KOPT-K1 (cell line): ENCODE measurements around the gene ADCK1.
"Not testable (repeated sequence)": the region's sequence is repeated elsewhere in the genome, so short reads cannot be mapped to it uniquely, and the experiment has no call there.

Experiments
- H3K27ac ChIP-seq: fragments of 200-600 bp; sonication (generic); 2 replicates; pipeline ENCODE4 v1.5.1; 2016; ENCODE audit warnings: antibody characterized with exemption, mild to moderate bottlenecking, low read depth, low read length; ENCODE audit not compliant: poor library complexity, severe bottlenecking
- H3K36me3 ChIP-seq: fragments of 200-600 bp; sonication (generic); 2 replicates; pipeline ENCODE4 v1.5.1; 2017; ENCODE audit warnings: antibody characterized with exemption, mild to moderate bottlenecking, low read length, moderate library complexity; ENCODE audit not compliant: insufficient read depth
- H3K9me3 ChIP-seq: fragments of 200-600 bp; sonication (generic); 2 replicates; pipeline ENCODE4 v1.5.1; 2017; ENCODE audit warnings: antibody characterized with exemption, low read length, mild to moderate bottlenecking; ENCODE audit not compliant: insufficient read depth, poor library complexity, severe bottlenecking

The ADCK1 gene

GRCh38 chr14:77915390-77915789 lies 115.5 kb downstream of the ADCK1 start:
- H3K9me3 ChIP-seq, H3K27ac ChIP-seq, H3K36me3 ChIP-seq: not testable (repeated sequence)

GRCh38 chr14:77917491-77918201 lies 117.7 kb downstream of the ADCK1 start:
- Histone ChIP-seq H3K27ac (no peak overlapping the region), H3K36me3 (no peaks in the 10 kb centered on the region), H3K9me3 (no peaks in the 10 kb centered on the region)

- no peaks in the 10 kb centered on the region for H3K9me3 ChIP-seq
- H3K36me3 ChIP-seq, result no peaks in the 10 kb centered on the region
- no peak overlapping the region for H3K27ac ChIP-seq
Observed at GRCh38 chr14:77918448-77918847, 118.5 kb downstream of the ADCK1 start.

- H3K36me3 ChIP-seq, result no peaks in the 10 kb centered on the region
Observed at GRCh38 chr14:77920312-77920711, 120.4 kb downstream of the ADCK1 start.

GRCh38 chr14:77921818-77922217 lies 121.9 kb downstream of the ADCK1 start:
- no peaks in the 10 kb centered on the region for H3K36me3 ChIP-seq
- no peaks in the 10 kb centered on the region for H3K9me3 ChIP-seq
- no peak overlapping the region for H3K27ac ChIP-seq

More at GRCh38 chr14:77920312-77920711, 120.4 kb downstream of the ADCK1 start:
- Histone ChIP-seq H3K9me3 (no peaks in the 10 kb centered on the region), H3K27ac (no peak overlapping the region)

- Histone ChIP-seq H3K27ac (no peak overlapping the region), H3K36me3 (no peaks in the 10 kb centered on the region), H3K9me3 (no peaks in the 10 kb centered on the region)
Observed at GRCh38 chr14:77923131-77923936, 123.4 kb downstream of the ADCK1 start.

GRCh38 chr14:77924141-77924948 lies 124.4 kb downstream of the ADCK1 start:
- Histone ChIP-seq H3K9me3 (no peaks in the 10 kb centered on the region), H3K27ac (no peak overlapping the region), H3K36me3 (no peaks in the 10 kb centered on the region)

- H3K27ac ChIP-seq, result no peak overlapping the region
- H3K9me3 ChIP-seq, result no peaks in the 10 kb centered on the region
- H3K36me3 ChIP-seq, result no peaks in the 10 kb centered on the region
Observed at GRCh38 chr14:77926942-77927341, 127.0 kb downstream of the ADCK1 start.

GRCh38 chr14:77931441-77931840 lies 131.5 kb downstream of the ADCK1 start:
- Histone ChIP-seq H3K27ac (no peak overlapping the region), H3K9me3 (peaks cover 23% of the 10 kb centered on the region)

GRCh38 chr14:77936138-77936639 lies 136.3 kb downstream of the ADCK1 start:
- H3K27ac ChIP-seq, result no peak overlapping the region
- peaks cover 5% of the 10 kb centered on the region; the same call in 1 of the 2 replicates for H3K36me3 ChIP-seq
- peaks cover 26% of the 10 kb centered on the region for H3K9me3 ChIP-seq

More at GRCh38 chr14:77931441-77931840, 131.5 kb downstream of the ADCK1 start:
- H3K36me3 ChIP-seq, result peaks cover 5% of the 10 kb centered on the region; the same call in 1 of the 2 replicates

- H3K36me3 ChIP-seq, result no peaks in the 10 kb centered on the region
- peaks cover 18% of the 10 kb centered on the region for H3K9me3 ChIP-seq
Observed at GRCh38 chr14:77947372-77947771, 147.5 kb downstream of the ADCK1 start.

GRCh38 chr14:77950371-77951063 lies 150.6 kb downstream of the ADCK1 start:
- H3K36me3 ChIP-seq, result no peaks in the 10 kb centered on the region
- no peak overlapping the region for H3K27ac ChIP-seq
- peaks cover 18% of the 10 kb centered on the region for H3K9me3 ChIP-seq

More at GRCh38 chr14:77947372-77947771, 147.5 kb downstream of the ADCK1 start:
- H3K27ac ChIP-seq, result no peak overlapping the region

GRCh38 chr14:77955816-77956484 lies 156.0 kb downstream of the ADCK1 start:
- Histone ChIP-seq H3K9me3 (no peaks in the 10 kb centered on the region), H3K27ac (no peak overlapping the region), H3K36me3 (no peaks in the 10 kb centered on the region)

GRCh38 chr14:77959686-77960085 lies 159.8 kb downstream of the ADCK1 start:
- H3K27ac ChIP-seq, H3K36me3 ChIP-seq, H3K9me3 ChIP-seq: not testable (repeated sequence)
